Keratinocyte (primary cell): ENCODE data around the gene SLC13A3.

ENCODE experiments used
- CTCF ChIP-seq, 3 experiments: IDR thresholded peaks in 1 of 3; conservative IDR thresholded peaks in 1 of 3; optimal IDR thresholded peaks in 1 of 3; 2 replicates in 2 of 3; 3 replicates in 1 of 3; pipeline versions ENCODE3 to v1.5.1; 2011; ENCODE audit warnings: low read length in 3 of 3, mild to moderate bottlenecking in 3 of 3, moderate library complexity in 2 of 3, control low read depth in 1 of 3, inconsistent platforms in 1 of 3; ENCODE audit not compliant: insufficient read depth in 2 of 3; ENCODE audit errors: extremely low read depth in 1 of 3
- EZH2 ChIP-seq: IDR thresholded peaks from one replicate; pipeline ENCODE4 v1.6.1; 2012; ENCODE audit warnings: inconsistent platforms, mild to moderate bottlenecking, low read length, moderate library complexity

DNA sequence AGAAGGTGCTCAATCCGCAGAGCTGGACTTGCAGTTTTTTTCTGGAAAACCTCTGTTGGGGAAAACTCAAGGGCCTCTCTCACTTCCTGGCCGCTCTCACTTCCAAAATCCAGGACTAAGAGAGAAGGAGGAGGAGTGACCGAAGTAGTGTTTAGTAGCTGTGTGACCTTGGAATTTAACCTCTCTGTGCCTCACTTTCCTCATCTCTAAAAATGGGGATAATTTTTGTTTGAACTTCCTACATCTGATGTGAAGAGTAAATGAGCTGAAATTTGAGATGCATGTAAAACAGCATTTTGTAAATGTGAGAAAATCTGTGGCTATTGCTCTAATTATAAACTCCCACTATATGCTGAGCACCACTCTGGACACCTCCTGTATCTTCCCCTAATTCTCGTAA is 5.1 kb downstream of the SLC13A3 start:
- TF ChIP-seq CTCF (optimal IDR thresholded peaks at IDR 0.05 in 1 of 3, IDR thresholded peaks at IDR 0.05 in 1 of 3, conservative IDR thresholded peaks at IDR 0.05 in 1 of 3; ENCODE audit: extremely low read depth in 1 of 3, insufficient read depth in 2 of 3, low read length in 3 of 3) (no peak), EZH2 (no peak)
